HepG2 (cell line): ENCODE results near the gene FAM83G. TPM values are rescaled to one million over a fixed set of nuclear protein-coding genes. Genes with fewer than 3 reads are reported as not detected.

Experiments used
- ATAC-seq: fragments of 200-7000 bp; cut with Tn5 transposase; 3 replicates; pipeline ENCODE4 v1.9.1; 2020; ENCODE audit warnings: mild to moderate bottlenecking, moderate library complexity
- BruUV-seq: library from RNA; stranded (reverse); fragments of 400-500 nt; replicated peaks from 2 replicates; lab custom pipeline; 2021; lab: Mats Ljungman, UMichigan
- CTCF ChIA-PET: fragments of 300-600 bp; formaldehyde crosslinking; extraction: SDS; loops from one replicate; lab custom pipeline; 2021; ENCODE audit warnings: low total read pairs, inconsistent platforms, low intra/inter-chr PET ratio; lab: Yijun Ruan, JAX
- POLR2A ChIA-PET: fragments of 350-600 bp; sonication (Branson Sonifier 250); formaldehyde crosslinking; loops from one replicate; lab custom pipeline; 2020; ENCODE audit warnings: antibody characterized with exemption, inconsistent platforms; lab: Yijun Ruan, JAX
- DNase-seq: peaks from one replicate; pipeline ENCODE4 v3.0.0-alpha.2; 2015; ENCODE audit warnings: low spot score
- FAIRE-seq: peaks from 3 replicates; lab custom pipeline; 2011; peaks lifted over from hg19 to GRCh38; lab: Jason Lieb, UNC
- H2AFZ ChIP-seq: one replicate; pipeline ENCODE4 v1.6.1; 2011; ENCODE audit warnings: low read length, inconsistent platforms
- H3K27ac ChIP-seq: fragments of 300-600 bp; 3 replicates; pipeline ENCODE4 v1.8.0; 2011; ENCODE audit warnings: mixed run types, mild to moderate bottlenecking, mixed read lengths, low read length, inconsistent platforms; ENCODE audit not compliant: insufficient read depth; ENCODE audit errors: extremely low read length
- H3K27me3 ChIP-seq, 2 experiments: fragments of 200-600 bp in 1 of 2; 2 replicates in 1 of 2; 3 replicates in 1 of 2; pipeline versions ENCODE4 v1.6.0 to v1.8.0; 2011; ENCODE audit warnings: low read length in 2 of 2, mild to moderate bottlenecking in 2 of 2, moderate library complexity in 2 of 2, inconsistent platforms in 1 of 2; ENCODE audit not compliant: insufficient read depth in 2 of 2, control insufficient read depth in 1 of 2
- H3K36me3 ChIP-seq, 2 experiments: fragments of 200-600 bp in 1 of 2; replicated peaks in 1 of 2; 2 replicates in 1 of 2; 3 replicates in 1 of 2; pipeline versions ENCODE4 v1.5.1 to v1.8.0; 2011; ENCODE audit warnings: low read length in 2 of 2, inconsistent platforms in 1 of 2; ENCODE audit not compliant: insufficient read depth in 2 of 2, control insufficient read depth in 1 of 2
- H3K4me1 ChIP-seq: 2 replicates; pipeline ENCODE4 v1.5.1; 2012; ENCODE audit warnings: low read length, inconsistent platforms; ENCODE audit not compliant: insufficient read depth
- H3K4me2 ChIP-seq: 2 replicates; pipeline ENCODE4 v1.6.0; 2011; ENCODE audit warnings: low read depth, low read length, inconsistent platforms
- H3K4me3 ChIP-seq, 3 experiments: fragments of 200-600 bp in 1 of 3; sonication (generic), shearing (Covaris generic) in 1 of 3; replicated peaks in 1 of 3; 2 replicates each; pipeline ENCODE4 v1.5.1; 2011 to 2016; ENCODE audit warnings: low read length in 3 of 3, inconsistent platforms in 2 of 3, low read depth in 2 of 3, mild to moderate bottlenecking in 2 of 3, control low read depth in 1 of 3, mixed read lengths in 1 of 3; ENCODE audit not compliant: insufficient read depth in 1 of 3
- H3K79me2 ChIP-seq: one replicate; pipeline ENCODE4 v1.6.1; 2011; ENCODE audit warnings: low read length, inconsistent platforms; ENCODE audit not compliant: insufficient read depth
- H3K9ac ChIP-seq: 2 replicates; pipeline ENCODE4 v1.6.0; 2011; ENCODE audit warnings: mild to moderate bottlenecking, low read depth, low read length, inconsistent platforms; ENCODE audit not compliant: insufficient read depth
- H3K9me3 ChIP-seq: 2 replicates; pipeline ENCODE4 v1.5.1; 2012; ENCODE audit warnings: mild to moderate bottlenecking, low read length
- H4K20me1 ChIP-seq: 2 replicates; pipeline ENCODE4 v1.6.0; 2011; ENCODE audit warnings: inconsistent platforms, mild to moderate bottlenecking, low read length, moderate library complexity; ENCODE audit not compliant: insufficient read depth
- EHMT2 ChIP-seq: fragments of 200-600 bp; sonication (generic); IDR thresholded peaks from 2 replicates; pipeline ENCODE4 v1.7.0; 2017; ENCODE audit warnings: antibody characterized with exemption, low read depth, low read length, borderline replicate concordance
- GATA4 ChIP-seq: sonication (generic); IDR thresholded peaks from 2 replicates; pipeline ENCODE4 v1.6.1; 2016; ENCODE audit warnings: antibody characterized with exemption, low read depth, borderline replicate concordance
- KAT2B ChIP-seq: fragments of 150-350 bp; IDR thresholded peaks from 2 replicates; pipeline ENCODE4 v1.6.1; 2014; ENCODE audit warnings: low read depth, low read length, borderline replicate concordance
- KDM1A ChIP-seq: IDR thresholded peaks from 2 replicates; pipeline ENCODE4 v1.6.1; 2016; ENCODE audit warnings: missing compliant biosample characterization
- PRDM4 ChIP-seq: sonication (generic); formaldehyde crosslinking; IDR thresholded peaks from 2 replicates; pipeline ENCODE4 v1.9.0; 2021; ENCODE audit warnings: missing genetic modification reagents, borderline replicate concordance
- PRMT3 ChIP-seq: sonication (generic); formaldehyde crosslinking; IDR thresholded peaks from 2 replicates; pipeline ENCODE4 v1.8.1; 2022; ENCODE audit warnings: low read depth, mild to moderate bottlenecking, moderate library complexity, missing genetic modification reagents, borderline replicate concordance
- THAP9 ChIP-seq: sonication (generic); formaldehyde crosslinking; IDR thresholded peaks from 2 replicates; pipeline ENCODE4; 2020; ENCODE audit warnings: missing genetic modification reagents, mild to moderate bottlenecking, borderline replicate concordance
- ZNF224 ChIP-seq: sonication (generic); formaldehyde crosslinking; IDR thresholded peaks from 2 replicates; pipeline ENCODE4 v1.5.0; 2020; ENCODE audit warnings: mild to moderate bottlenecking, missing genetic modification reagents
- ZNF275 ChIP-seq: sonication (generic); formaldehyde crosslinking; IDR thresholded peaks from 2 replicates; pipeline ENCODE4 v1.8.0; 2022; ENCODE audit warnings: missing genetic modification reagents, mild to moderate bottlenecking, inconsistent platforms, borderline replicate concordance
- ZNF331 ChIP-seq: sonication (generic); formaldehyde crosslinking; IDR thresholded peaks from 2 replicates; pipeline ENCODE4 v1.4.0; 2020; ENCODE audit warnings: missing genetic modification reagents
- ZNF550 ChIP-seq: sonication (generic); formaldehyde crosslinking; IDR thresholded peaks from 2 replicates; pipeline ENCODE4 v1.4.0; 2020; ENCODE audit warnings: mild to moderate bottlenecking, missing genetic modification reagents, borderline replicate concordance
- WGBS: methylation state at CpG from one replicate; pipeline ENCODE4 v1.1.6; 2017; ENCODE audit warnings: low lambda C conversion rate; 5-methylcytosine and 5-hydroxymethylcytosine counted together
- in situ Hi-C: cut with HindIII; loops from 2 replicates; pipeline ENCODE4 v1.10.0; 2017; ENCODE audit warnings: low pct_unique_long_range_greater_than_20kb; ENCODE audit not compliant: extremely low pct_ligation_motif_present
- intact Hi-C: fragments of 100-400 bp; cut with micrococcal nuclease; formaldehyde crosslinking; loops from one replicate; pipeline ENCODE4 v1.10.0; 2022; ENCODE audit not compliant: unreplicated experiment
- polyA plus RNA-seq, 8 experiments: library from polyadenylated mRNA; depleted of rRNA in 3 of 8; stranded (reverse) in 7 of 8; unstranded in 1 of 8; fragments of >200 nt; fragmentation: Illumina TruSeq in 4 of 8; extraction: Trizol in 4 of 8; gene quantifications; 2 replicates each; pipeline versions ENCODE4 v1.2.1 to v1.2.3, GENCODE V29; 2011 to 2016; ENCODE audit warnings: low read depth in 4 of 8, missing spikeins in 1 of 8, mixed read lengths in 1 of 8; ENCODE audit not compliant: insufficient read depth in 1 of 8
- total RNA-seq, 5 experiments: library from RNA; depleted of rRNA; stranded (reverse); fragments of >200 nt; fragmentation: Illumina TruSeq; extraction: Trizol; gene quantifications; 2 replicates each; pipeline ENCODE4 v1.2.3, GENCODE V29; 2016; ENCODE audit warnings: low read depth in 1 of 5

FAM83G gene
- total and polyA plus RNA-seq, 2 of the 13 experiments (the other 11 are each of a cell fraction or from before 2014, with no cell fraction given), result 13.7 to 18.6 TPM

- intact Hi-C loops, result loop anchor here (10.0 kb wide), 1 partner anchor 144 kb away; no protein-coding TSS in a partner anchor
- Histone ChIP-seq H3K27ac (no peak overlapping the region), H3K9ac (no peak overlapping the region), H3K9me3 (no peaks in the 10 kb centered on the region), H3K4me3 (no peak overlapping the region), H3K79me2 (no peaks in the 10 kb centered on the region), H3K4me2 (no peak overlapping the region), H4K20me1 (no peaks in the 10 kb centered on the region), H3K36me3 (no peaks in the 10 kb centered on the region), H3K27me3 (peaks cover 4 to 26% of the 10 kb centered on the region in 2 experiments; a peak in 2 of 5 replicates), H3K4me1 (peaks cover 39% of the 10 kb centered on the region), H2AFZ (no peak overlapping the region)
- POLR2A ChIA-PET, result no interaction called here
- no peak for FAIRE-seq
- BruUV-seq, result no TSS peak
- no peak for TF ChIP-seq PRDM4 (CRISPR knock-in tag)
- no peak for TF ChIP-seq KAT2B
- TF ChIP-seq PRMT3 (CRISPR knock-in tag), result no peak
- no peak for TF ChIP-seq KDM1A (CRISPR knock-in tag)
- TF ChIP-seq ZNF550, result no peak
- TF ChIP-seq EHMT2, result no peak
- no peak for TF ChIP-seq ZNF331 (CRISPR knock-in tag)
- no peak for TF ChIP-seq GATA4
- no peak for TF ChIP-seq THAP9 (CRISPR knock-in tag)
- no peak for TF ChIP-seq ZNF224 (CRISPR knock-in tag)
- TF ChIP-seq ZNF275 (CRISPR knock-in tag), result no peak
- WGBS, result 52% methylated on average over 10 of the region's 11 CpGs
- ATAC-seq, result no peak
- CTCF ChIA-PET, result no interaction called here
- in situ Hi-C loops, result no loop called here
- DNase-seq, result no peak
Observed at GRCh38 chr17:18958611-18959010, 46.0 kb downstream of the FAM83G start.
